Activated CD4-positive, alpha-beta T cell treated with anti-CD3 and anti-CD28 coated beads, Interleukin-2, amount 50 U/mL, for 24 hours (primary cell): ENCODE results near the gene BTBD19.

Experiments used
- DNase-seq, 2 donors: peaks; one replicate each; pipeline ENCODE4 v3.0.0-alpha.2; 2020; ENCODE audit warnings: low read depth in 1 of 2, low spot score in 1 of 2

Gene BTBD19

DNA sequence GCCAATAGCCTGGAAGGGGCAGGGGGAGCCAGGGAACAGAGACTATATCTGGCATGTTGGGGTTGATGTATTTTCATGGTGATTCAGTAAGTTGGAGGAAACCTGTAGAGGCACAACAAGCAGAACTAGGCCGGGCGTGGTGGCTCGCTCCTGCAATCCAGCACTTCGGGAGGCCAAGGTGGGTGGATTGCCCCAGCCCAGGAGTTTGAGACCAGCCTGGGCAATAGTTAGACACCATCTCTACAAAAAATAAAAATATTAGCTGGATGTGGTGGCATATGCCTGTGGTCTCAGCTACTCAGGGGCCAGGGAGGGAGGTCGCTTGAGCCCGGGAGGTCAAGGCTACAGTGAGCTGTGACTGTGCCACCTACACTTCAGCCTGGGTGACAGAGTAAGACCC is 44.9 kb downstream of the BTBD19 start:
- no peak for DNase-seq

DNA sequence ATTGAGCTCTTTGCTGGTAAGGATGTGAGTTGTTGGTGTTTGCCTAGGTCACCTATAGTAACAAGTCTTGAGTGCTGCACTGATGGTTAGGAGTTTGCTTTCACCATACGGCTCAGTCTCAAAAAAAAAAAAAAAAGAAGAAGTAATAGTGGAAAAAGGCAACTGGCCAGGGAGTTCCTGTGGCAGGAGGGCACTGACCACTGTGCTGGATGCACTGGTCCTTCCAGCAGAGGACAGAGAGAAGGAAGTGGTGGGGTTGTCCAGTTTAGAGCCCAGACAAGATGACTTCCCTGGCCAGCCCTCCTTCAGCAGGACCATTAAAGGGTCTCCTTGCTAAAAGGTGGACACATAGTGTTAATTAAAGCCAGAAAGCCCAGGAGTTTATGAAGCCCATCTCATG is 46.6 kb downstream of the BTBD19 start:
- DNase-seq, result no peak

DNA sequence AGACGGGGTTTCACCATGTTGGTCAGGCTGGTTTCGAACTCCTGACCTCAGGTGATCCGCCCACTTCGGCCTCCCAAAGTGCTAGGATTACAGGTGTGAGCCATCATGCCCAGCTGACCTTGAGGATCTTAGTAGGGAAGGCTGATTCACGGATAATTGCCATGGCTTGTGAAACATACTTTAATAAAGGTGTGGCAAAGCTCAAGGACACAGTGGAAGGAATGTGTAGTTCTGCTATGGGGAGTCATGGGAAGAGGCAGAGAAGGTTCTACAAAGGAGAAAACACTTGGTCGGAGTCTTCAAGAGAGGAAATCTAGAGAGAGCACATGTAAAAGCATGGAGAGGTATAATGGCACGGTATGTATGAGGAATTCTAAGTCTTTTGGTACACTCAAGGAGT is 47.4 kb downstream of the BTBD19 start:
- DNase-seq, result no peak

DNA sequence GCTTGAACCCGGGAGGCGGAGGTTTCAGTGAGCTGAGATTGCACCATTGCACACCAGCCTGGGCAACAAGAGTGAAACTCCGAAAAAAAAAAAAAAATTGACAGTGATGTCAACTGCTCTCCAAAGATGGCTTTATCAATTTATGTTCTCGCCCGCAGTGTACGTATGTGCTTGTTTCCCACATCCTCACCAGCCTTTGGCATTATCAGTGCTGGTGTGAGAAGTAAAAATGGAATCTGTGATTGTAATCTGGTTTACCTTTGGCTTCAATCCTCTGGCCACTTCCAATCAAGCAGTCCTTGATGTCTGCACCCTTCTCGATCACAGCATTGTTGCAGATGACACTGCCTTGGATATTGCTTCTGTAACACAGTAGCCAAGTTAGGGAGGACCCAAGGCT is 49.1 kb downstream of the BTBD19 start:
- no peak for DNase-seq

DNA sequence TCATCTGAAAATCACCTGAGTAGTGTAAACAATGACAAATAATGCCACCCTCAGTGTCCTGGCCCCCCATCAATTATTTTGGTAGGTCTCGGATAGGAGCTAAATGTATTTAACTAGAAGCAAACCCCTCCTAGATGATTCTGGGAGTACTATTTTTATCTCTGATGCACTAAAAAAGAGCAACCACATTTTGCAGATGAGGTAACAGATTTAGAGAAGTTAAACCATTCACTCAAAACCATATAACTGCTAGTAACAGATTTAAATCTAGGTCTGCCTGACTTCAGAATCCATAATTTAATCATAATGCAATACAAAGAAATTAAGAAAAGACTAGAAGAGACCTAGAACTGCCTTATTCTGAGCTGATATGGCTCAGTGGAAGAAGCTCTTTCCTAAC is 52.0 kb downstream of the BTBD19 start:
- DNase-seq, result no peak

GRCh38 chr1:44860891-44861425 is 52.6 kb downstream of the BTBD19 start:
- DNase-seq, result no peak

GRCh38 chr1:44862829-44863401 is 54.6 kb downstream of the BTBD19 start:
- no peak for DNase-seq
